Measurements from ENCODE around the gene DKK3. TPM values are rescaled to one million over a fixed set of nuclear protein-coding genes. Genes with fewer than 3 reads are reported as not detected.

Gene DKK3
- total and polyA plus RNA-seq, 2 of the 13 experiments (the other 11 are each of a cell fraction or from before 2014, with no cell fraction given), result 0.09 to 0.67 TPM

GRCh38 chr11:12043959-12044791, 35.7 kb upstream of the DKK3 start (continued):
- TF ChIP-seq ZNF350 (CRISPR knock-in tag; IDR thresholded peaks at IDR 0.05; ENCODE audit: borderline replicate concordance, low read depth), result peak; percentile 44; the same call in 1 of the 2 replicates
- TF ChIP-seq ZFP36L1 (CRISPR knock-in tag; IDR thresholded peaks at IDR 0.05), result peak; percentile 93
- 0 out of 2 replicates have a peak, but pooled peaks have one; percentile 31 for TF ChIP-seq ZBTB21 (CRISPR knock-in tag; IDR thresholded peaks at IDR 0.05)
- peak; percentile 24; the same call in 1 of the 2 replicates for TF ChIP-seq ZNF687 (CRISPR knock-in tag; IDR thresholded peaks at IDR 0.05)
- no peak for TF ChIP-seq ATF7 (IDR thresholded peaks at IDR 0.05)
- TF ChIP-seq ATF7 (CRISPR knock-in tag; IDR thresholded peaks at IDR 0.05), result no peak
- peak; percentile 57; the same call in 1 of the 2 replicates for TF ChIP-seq PAXIP1 (CRISPR knock-in tag; conservative IDR thresholded peaks at IDR 0.05)
- no peak for TF ChIP-seq PRDM4 (CRISPR knock-in tag; IDR thresholded peaks at IDR 0.05; ENCODE audit: borderline replicate concordance)
- peak; percentile 57; the same call in 1 of the 2 replicates for TF ChIP-seq TBX2 (CRISPR knock-in tag; IDR thresholded peaks at IDR 0.05; ENCODE audit: borderline replicate concordance)
- TF ChIP-seq BHLHE40 (IDR thresholded peaks at IDR 0.05; ENCODE audit: low read length), result peak; percentile 89
- 0 out of 2 replicates have a peak, but pooled peaks have one; percentile 20 for TF ChIP-seq ZFX (CRISPR knock-in tag; IDR thresholded peaks at IDR 0.05; ENCODE audit: low read depth)
- TF ChIP-seq SP4 (CRISPR knock-in tag; IDR thresholded peaks at IDR 0.05), result 0 out of 2 replicates have a peak, but pooled peaks have one; percentile 34
- peak; percentile 56; the same call in 1 of the 2 replicates for TF ChIP-seq HIVEP1 (CRISPR knock-in tag; IDR thresholded peaks at IDR 0.05)
- TF ChIP-seq ZNF296 (CRISPR knock-in tag; conservative IDR thresholded peaks at IDR 0.05), result no peak
- peak; percentile 72; the same call in 1 of the 2 replicates for TF ChIP-seq ZNF607 (CRISPR knock-in tag; IDR thresholded peaks at IDR 0.05; ENCODE audit: borderline replicate concordance)
- TF ChIP-seq BCL3 (CRISPR knock-in tag; IDR thresholded peaks at IDR 0.05), result no peak

All from HepG2 (cell line).